Transverse colon (tissue), 4 donors: Measurements from ENCODE around the gene PTPRN2. TPM values are rescaled to one million over a fixed set of nuclear protein-coding genes. Genes with fewer than 3 reads are reported as not detected.

Experiments
- DNase-seq: peaks from one replicate; pipeline ENCODE4 v3.0.0-alpha.2; 2019
- H3K27ac ChIP-seq, 4 donors: fragments of 200-600 bp; sonication (generic); 2 replicates each; pipeline ENCODE4 v1.5.1; 2016 to 2018; ENCODE audit warnings: inconsistent platforms in 4 of 4
- H3K27me3 ChIP-seq: fragments of 200-600 bp; sonication (generic); 2 replicates; pipeline ENCODE4 v1.5.1; 2017; ENCODE audit warnings: inconsistent platforms
- H3K36me3 ChIP-seq, 4 donors: fragments of 200-600 bp; sonication (generic); 2 replicates each; pipeline ENCODE4 v1.5.1; 2017 to 2019; ENCODE audit warnings: inconsistent platforms in 4 of 4
- H3K4me1 ChIP-seq, 4 donors: fragments of 200-600 bp; sonication (generic); 2 replicates each; pipeline ENCODE4 v1.5.1; 2017 to 2020; ENCODE audit warnings: inconsistent platforms in 4 of 4
- H3K4me3 ChIP-seq, 4 donors: fragments of 200-600 bp; sonication (generic); 1 replicate in 1 of 4; 2 replicates in 3 of 4; pipeline versions ENCODE4 v1.5.1 to v1.6.1; 2017 to 2019; ENCODE audit warnings: inconsistent platforms in 4 of 4
- H3K9me3 ChIP-seq, 2 donors: fragments of 200-600 bp; sonication (generic); 2 replicates each; pipeline ENCODE4 v1.5.1; 2017 to 2019; ENCODE audit warnings: inconsistent platforms in 2 of 2
- CTCF ChIP-seq, 5 experiments: fragments of 200-600 bp in 3 of 5; fragments of 450-650 bp in 2 of 5; sonication (generic) in 3 of 5; IDR thresholded peaks; 1 replicate in 2 of 5; 2 replicates in 3 of 5; pipeline ENCODE4 v1.5.1; 2016 to 2017; ENCODE audit warnings: antibody characterized with exemption in 5 of 5, inconsistent platforms in 3 of 5, mild to moderate bottlenecking in 2 of 5, moderate library complexity in 1 of 5
- EP300 ChIP-seq: sonication (generic); formaldehyde crosslinking; IDR thresholded peaks from one replicate; pipeline ENCODE4 v1.6.1; 2017; ENCODE audit warnings: antibody characterized with exemption, low read depth
- POLR2A ChIP-seq: fragments of 450-650 bp; IDR thresholded peaks from one replicate; pipeline ENCODE4 v1.6.1; 2016; ENCODE audit warnings: antibody characterized with exemption, mild to moderate bottlenecking, moderate library complexity
- POLR2AphosphoS5 ChIP-seq, 3 donors: sonication (generic); formaldehyde crosslinking; IDR thresholded peaks; one replicate each; pipeline ENCODE4 v1.6.1; 2016; ENCODE audit warnings: antibody characterized with exemption in 3 of 3
- WGBS, 2 donors: methylation state at CpG; one replicate each; pipeline ENCODE4 v1.1.5; 2018; ENCODE audit warnings: low coverage in 1 of 2; 5-methylcytosine and 5-hydroxymethylcytosine counted together
- in situ Hi-C, 4 donors: fragments of 200-750 bp; cut with MboI; loops; one replicate each; pipeline versions ENCODE4 v1.15.0 to v1.15.1; 2017; ENCODE audit warnings: low sequenced_read_pairs in 3 of 4, low pct_ligation_motif_present in 1 of 4, low pct_unique_long_range_greater_than_20kb in 1 of 4
- intact Hi-C: fragments of 100-400 bp; cut with DNase I; formaldehyde crosslinking; loops from one replicate; pipeline ENCODE4 v1.15.1; 2023; ENCODE audit warnings: low total_unique reads
- total RNA-seq, 4 donors: library from RNA; depleted of rRNA; stranded (reverse); fragments of >200 nt; gene quantifications; one replicate each; pipeline ENCODE4 v1.1.0, GENCODE V29; 2016

PTPRN2 gene
- total RNA-seq, 4 donors from 2014 or later = 15.4 to 31.1 (median 21.8) TPM

GRCh38 chr7:157877298-157878090 is 710.1 kb downstream of the PTPRN2 start:
- DNase-seq = no peak
- Histone ChIP-seq H3K27me3 (peaks cover 8% of the 10 kb centered on the region), H3K36me3 (no peaks in the 10 kb centered on the region), H3K4me1 (peaks cover 0 to 4% (median 0%) of the 10 kb centered on the region in 4 donors), H3K4me3 (no peak overlapping the region), H3K27ac (no peak overlapping the region), H3K9me3 (peaks cover 0 to 5% of the 10 kb centered on the region in 2 donors)
- 45 to 62% methylated on average over 12 to 25 of the region's 31 CpGs for WGBS, 2 donors
- intact Hi-C loops (no loop called here), in situ Hi-C loops (no loop called here)
- TF ChIP-seq POLR2A = no peak
- no peak for TF ChIP-seq CTCF (IDR thresholded peaks at IDR 0.05)

- peaks cover 0 to 4% (median 0%) of the 10 kb centered on the region in 4 donors for H3K4me1 ChIP-seq
- intact Hi-C loops = no loop called here
Observed at GRCh38 chr7:157876469-157877285, 710.9 kb downstream of the PTPRN2 start.

GRCh38 chr7:157875230-157876179 is 712.1 kb downstream of the PTPRN2 start:
- intact Hi-C loops (no loop called here), in situ Hi-C loops (no loop called here)
- Histone ChIP-seq H3K27me3 (peaks cover 8% of the 10 kb centered on the region), H3K4me1 (peaks cover 0 to 4% (median 0%) of the 10 kb centered on the region in 4 donors), H3K36me3 (no peaks in the 10 kb centered on the region), H3K27ac (no peak overlapping the region), H3K4me3 (no peak overlapping the region), H3K9me3 (no peaks in the 10 kb centered on the region)
- no peak for DNase-seq
- 15 to 32% methylated on average over 2 to 25 of the region's 30 CpGs for WGBS, 2 donors
- no peak for TF ChIP-seq POLR2AphosphoS5 (IDR thresholded peaks at IDR 0.05)
- no peak for TF ChIP-seq POLR2A
- no peak for TF ChIP-seq EP300
- peak in 4 of 5 experiments; percentile 33 to 49 (median 47) for TF ChIP-seq CTCF (IDR thresholded peaks at IDR 0.05)

More at GRCh38 chr7:157876469-157877285, 710.9 kb downstream of the PTPRN2 start:
- no peak overlapping the region for H3K4me3 ChIP-seq
- no peak for DNase-seq
- in situ Hi-C loops = no loop called here
- H3K27me3 ChIP-seq = peaks cover 8% of the 10 kb centered on the region
- H3K9me3 ChIP-seq = no peaks in the 10 kb centered on the region
- TF ChIP-seq EP300 (no peak), CTCF (IDR thresholded peaks at IDR 0.05) (no peak), POLR2AphosphoS5 (IDR thresholded peaks at IDR 0.05) (no peak), POLR2A (no peak)
- WGBS, 2 donors = 77% methylated on average over 34 of the region's 36 CpGs; no CpG with 5 or more reads in 1 of the 2 donors
- no peaks in the 10 kb centered on the region for H3K36me3 ChIP-seq
- H3K27ac ChIP-seq = no peak overlapping the region
